HEK293 (cell line): ENCODE data around the gene PCNX3.

ENCODE experiments used
- GLI2 ChIP-seq: fragments of 450-650 bp; formaldehyde crosslinking; IDR thresholded peaks from 2 replicates; pipeline ENCODE4; 2017; ENCODE audit warnings: missing biosample characterization, missing genetic modification characterization, low read depth, borderline replicate concordance
- KLF16 ChIP-seq: fragments of 450-650 bp; formaldehyde crosslinking; IDR thresholded peaks from 2 replicates; pipeline ENCODE4 v1.5.1; 2017; ENCODE audit warnings: missing biosample characterization, missing genetic modification characterization
- MYNN ChIP-seq: fragments of 450-650 bp; formaldehyde crosslinking; IDR thresholded peaks from 2 replicates; pipeline ENCODE4 v1.5.1; 2016; ENCODE audit warnings: missing biosample characterization, missing genetic modification characterization, borderline replicate concordance
- PATZ1 ChIP-seq: fragments of 450-650 bp; formaldehyde crosslinking; IDR thresholded peaks from 2 replicates; pipeline ENCODE4 v1.5.1; 2016; ENCODE audit warnings: missing biosample characterization, missing genetic modification characterization
- PRDM1 ChIP-seq: fragments of 450-650 bp; formaldehyde crosslinking; IDR thresholded peaks from 2 replicates; pipeline ENCODE4; 2016; ENCODE audit warnings: missing biosample characterization, missing genetic modification characterization
- TCF7L2 ChIP-seq: IDR thresholded peaks from 2 replicates; pipeline ENCODE4 v1.6.1; 2011; ENCODE audit warnings: low read depth, mild to moderate bottlenecking, inconsistent platforms, low read length, moderate library complexity, borderline replicate concordance
- TRIM28 ChIP-seq: IDR thresholded peaks from 2 replicates; pipeline ENCODE4 v1.6.1; 2011; ENCODE audit warnings: low read length, control low read depth, borderline replicate concordance
- TSHZ1 ChIP-seq: fragments of 450-650 bp; formaldehyde crosslinking; IDR thresholded peaks from 2 replicates; pipeline ENCODE4 v1.5.1; 2016; ENCODE audit warnings: missing biosample characterization, missing genetic modification characterization, borderline replicate concordance
- WT1 ChIP-seq: fragments of 450-650 bp; formaldehyde crosslinking; IDR thresholded peaks from 2 replicates; pipeline ENCODE4 v1.5.1; 2016; ENCODE audit warnings: missing biosample characterization, missing genetic modification characterization
- ZBTB1 ChIP-seq: fragments of 450-650 bp; formaldehyde crosslinking; IDR thresholded peaks from 2 replicates; pipeline ENCODE4 v1.5.1; 2016; ENCODE audit warnings: missing biosample characterization, missing genetic modification characterization
- ZFHX2 ChIP-seq: fragments of 450-650 bp; formaldehyde crosslinking; conservative IDR thresholded peaks from 2 replicates; pipeline ENCODE4 v1.5.1; 2016; ENCODE audit warnings: missing biosample characterization, missing genetic modification characterization
- ZNF10 ChIP-seq: fragments of 450-650 bp; formaldehyde crosslinking; IDR thresholded peaks from 2 replicates; pipeline ENCODE4 v1.5.1; 2017; ENCODE audit warnings: missing biosample characterization, missing genetic modification characterization
- ZNF169 ChIP-seq: fragments of 450-650 bp; formaldehyde crosslinking; IDR thresholded peaks from 2 replicates; pipeline ENCODE4 v1.5.1; 2016; ENCODE audit warnings: missing biosample characterization, missing genetic modification characterization
- ZNF266 ChIP-seq: fragments of 450-650 bp; formaldehyde crosslinking; IDR thresholded peaks from 2 replicates; pipeline ENCODE4 v1.5.1; 2016; ENCODE audit warnings: missing biosample characterization, missing genetic modification characterization, low read depth
- ZNF335 ChIP-seq: fragments of 450-650 bp; formaldehyde crosslinking; conservative IDR thresholded peaks from 2 replicates; pipeline ENCODE4 v1.5.1; 2016; ENCODE audit warnings: missing biosample characterization, missing genetic modification characterization
- ZNF48 ChIP-seq: fragments of 450-650 bp; formaldehyde crosslinking; IDR thresholded peaks from 2 replicates; pipeline ENCODE4 v1.5.1; 2016; ENCODE audit warnings: missing biosample characterization, missing genetic modification characterization
- ZNF501 ChIP-seq: fragments of 450-650 bp; formaldehyde crosslinking; IDR thresholded peaks from 2 replicates; pipeline ENCODE4 v1.5.1; 2016; ENCODE audit warnings: missing biosample characterization, missing genetic modification characterization
- ZNF510 ChIP-seq: fragments of 450-650 bp; formaldehyde crosslinking; IDR thresholded peaks from 2 replicates; pipeline ENCODE4 v1.5.1; 2018; ENCODE audit warnings: mild to moderate bottlenecking, missing genetic modification characterization, missing biosample characterization; ENCODE audit not compliant: insufficient replicate concordance
- ZNF600 ChIP-seq: fragments of 450-650 bp; formaldehyde crosslinking; IDR thresholded peaks from 2 replicates; pipeline ENCODE4 v1.5.1; 2016; ENCODE audit warnings: missing biosample characterization, missing genetic modification characterization
- TF ChIP-seq, protein P1 (sequence below): fragments of 450-650 bp; formaldehyde crosslinking; IDR thresholded peaks from 2 replicates; pipeline ENCODE4 v1.5.1; 2016; ENCODE audit warnings: missing biosample characterization, missing genetic modification characterization
- TF ChIP-seq, protein P2 (sequence below): fragments of 450-650 bp; IDR thresholded peaks from 2 replicates; pipeline ENCODE4 v1.5.1; 2018; ENCODE audit warnings: missing biosample characterization, mild to moderate bottlenecking, missing genetic modification characterization
- TF ChIP-seq, protein P3 (sequence below): fragments of 450-650 bp; formaldehyde crosslinking; IDR thresholded peaks from 2 replicates; pipeline ENCODE4 v1.5.1; 2016; ENCODE audit warnings: missing biosample characterization, missing genetic modification characterization
- TF ChIP-seq, protein P4 (sequence below): fragments of 450-650 bp; formaldehyde crosslinking; IDR thresholded peaks from 2 replicates; pipeline ENCODE4 v1.5.1; 2016; ENCODE audit warnings: missing biosample characterization, missing genetic modification characterization
- TF ChIP-seq, protein P5 (sequence below): fragments of 450-650 bp; formaldehyde crosslinking; IDR thresholded peaks from 2 replicates; pipeline ENCODE4 v1.5.1; 2016; ENCODE audit warnings: missing biosample characterization, missing genetic modification characterization

PCNX3 gene

GRCh38 chr11:65652511-65653228 lies 37.1 kb downstream of the PCNX3 start (continued):
- TF ChIP-seq TSHZ1 (tag by site-specific recombination) (no peak), ZNF48 (no peak), ZNF510 (tag by site-specific recombination) (no peak), TCF7L2 (no peak), TRIM28 (no peak), PATZ1 (peak; percentile 91), PRDM1 (tag by site-specific recombination) (no peak), ZNF266 (no peak), GLI2 (no peak), ZFHX2 (tag by site-specific recombination) (peak; percentile 56), ZNF335 (tag by site-specific recombination) (peak; percentile 82), KLF16 (peak; percentile 42; the same call in 1 of the 2 replicates), ZNF600 (tag by site-specific recombination) (peak; percentile 80; the same call in 1 of the 2 replicates), ZBTB1 (no peak), ZNF501 (tag by site-specific recombination) (0 out of 2 replicates have a peak, but pooled peaks have one; percentile 61), ZNF10 (tag by site-specific recombination) (no peak), ZNF169 (no peak), MYNN (no peak), WT1 (tag by site-specific recombination) (0 out of 2 replicates have a peak, but pooled peaks have one; percentile 19)
- TF ChIP-seq, protein P1, sequence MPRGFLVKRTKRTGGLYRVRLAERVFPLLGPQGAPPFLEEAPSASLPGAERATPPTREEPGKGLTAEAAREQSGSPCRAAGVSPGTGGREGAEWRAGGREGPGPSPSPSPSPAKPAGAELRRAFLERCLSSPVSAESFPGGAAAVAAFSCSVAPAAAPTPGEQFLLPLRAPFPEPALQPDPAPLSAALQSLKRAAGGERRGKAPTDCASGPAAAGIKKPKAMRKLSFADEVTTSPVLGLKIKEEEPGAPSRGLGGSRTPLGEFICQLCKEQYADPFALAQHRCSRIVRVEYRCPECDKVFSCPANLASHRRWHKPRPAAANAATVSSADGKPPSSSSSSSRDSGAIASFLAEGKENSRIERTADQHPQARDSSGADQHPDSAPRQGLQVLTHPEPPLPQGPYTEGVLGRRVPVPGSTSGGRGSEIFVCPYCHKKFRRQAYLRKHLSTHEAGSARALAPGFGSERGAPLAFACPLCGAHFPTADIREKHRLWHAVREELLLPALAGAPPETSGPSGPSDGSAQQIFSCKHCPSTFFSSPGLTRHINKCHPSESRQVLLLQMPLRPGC (tag by site-specific recombination): no peak
- TF ChIP-seq, protein P2, sequence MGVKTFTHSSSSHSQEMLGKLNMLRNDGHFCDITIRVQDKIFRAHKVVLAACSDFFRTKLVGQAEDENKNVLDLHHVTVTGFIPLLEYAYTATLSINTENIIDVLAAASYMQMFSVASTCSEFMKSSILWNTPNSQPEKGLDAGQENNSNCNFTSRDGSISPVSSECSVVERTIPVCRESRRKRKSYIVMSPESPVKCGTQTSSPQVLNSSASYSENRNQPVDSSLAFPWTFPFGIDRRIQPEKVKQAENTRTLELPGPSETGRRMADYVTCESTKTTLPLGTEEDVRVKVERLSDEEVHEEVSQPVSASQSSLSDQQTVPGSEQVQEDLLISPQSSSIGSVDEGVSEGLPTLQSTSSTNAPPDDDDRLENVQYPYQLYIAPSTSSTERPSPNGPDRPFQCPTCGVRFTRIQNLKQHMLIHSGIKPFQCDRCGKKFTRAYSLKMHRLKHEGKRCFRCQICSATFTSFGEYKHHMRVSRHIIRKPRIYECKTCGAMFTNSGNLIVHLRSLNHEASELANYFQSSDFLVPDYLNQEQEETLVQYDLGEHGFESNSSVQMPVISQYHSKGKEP (tag by site-specific recombination): no peak
- TF ChIP-seq, protein P3, sequence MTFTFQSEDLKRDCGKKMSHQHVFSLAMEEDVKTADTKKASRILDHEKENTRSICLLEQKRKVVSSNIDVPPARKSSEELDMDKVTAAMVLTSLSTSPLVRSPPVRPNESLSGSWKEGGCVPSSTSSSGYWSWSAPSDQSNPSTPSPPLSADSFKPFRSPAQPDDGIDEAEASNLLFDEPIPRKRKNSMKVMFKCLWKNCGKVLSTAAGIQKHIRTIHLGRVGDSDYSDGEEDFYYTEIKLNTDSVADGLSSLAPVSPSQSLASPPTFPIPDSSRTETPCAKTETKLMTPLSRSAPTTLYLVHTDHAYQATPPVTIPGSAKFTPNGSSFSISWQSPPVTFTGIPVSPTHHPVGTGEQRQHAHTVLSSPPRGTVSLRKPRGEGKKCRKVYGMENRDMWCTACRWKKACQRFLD: no peak
- TF ChIP-seq, protein P4, sequence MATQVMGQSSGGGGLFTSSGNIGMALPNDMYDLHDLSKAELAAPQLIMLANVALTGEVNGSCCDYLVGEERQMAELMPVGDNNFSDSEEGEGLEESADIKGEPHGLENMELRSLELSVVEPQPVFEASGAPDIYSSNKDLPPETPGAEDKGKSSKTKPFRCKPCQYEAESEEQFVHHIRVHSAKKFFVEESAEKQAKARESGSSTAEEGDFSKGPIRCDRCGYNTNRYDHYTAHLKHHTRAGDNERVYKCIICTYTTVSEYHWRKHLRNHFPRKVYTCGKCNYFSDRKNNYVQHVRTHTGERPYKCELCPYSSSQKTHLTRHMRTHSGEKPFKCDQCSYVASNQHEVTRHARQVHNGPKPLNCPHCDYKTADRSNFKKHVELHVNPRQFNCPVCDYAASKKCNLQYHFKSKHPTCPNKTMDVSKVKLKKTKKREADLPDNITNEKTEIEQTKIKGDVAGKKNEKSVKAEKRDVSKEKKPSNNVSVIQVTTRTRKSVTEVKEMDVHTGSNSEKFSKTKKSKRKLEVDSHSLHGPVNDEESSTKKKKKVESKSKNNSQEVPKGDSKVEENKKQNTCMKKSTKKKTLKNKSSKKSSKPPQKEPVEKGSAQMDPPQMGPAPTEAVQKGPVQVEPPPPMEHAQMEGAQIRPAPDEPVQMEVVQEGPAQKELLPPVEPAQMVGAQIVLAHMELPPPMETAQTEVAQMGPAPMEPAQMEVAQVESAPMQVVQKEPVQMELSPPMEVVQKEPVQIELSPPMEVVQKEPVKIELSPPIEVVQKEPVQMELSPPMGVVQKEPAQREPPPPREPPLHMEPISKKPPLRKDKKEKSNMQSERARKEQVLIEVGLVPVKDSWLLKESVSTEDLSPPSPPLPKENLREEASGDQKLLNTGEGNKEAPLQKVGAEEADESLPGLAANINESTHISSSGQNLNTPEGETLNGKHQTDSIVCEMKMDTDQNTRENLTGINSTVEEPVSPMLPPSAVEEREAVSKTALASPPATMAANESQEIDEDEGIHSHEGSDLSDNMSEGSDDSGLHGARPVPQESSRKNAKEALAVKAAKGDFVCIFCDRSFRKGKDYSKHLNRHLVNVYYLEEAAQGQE (tag by site-specific recombination): no peak
- TF ChIP-seq, protein P5, sequence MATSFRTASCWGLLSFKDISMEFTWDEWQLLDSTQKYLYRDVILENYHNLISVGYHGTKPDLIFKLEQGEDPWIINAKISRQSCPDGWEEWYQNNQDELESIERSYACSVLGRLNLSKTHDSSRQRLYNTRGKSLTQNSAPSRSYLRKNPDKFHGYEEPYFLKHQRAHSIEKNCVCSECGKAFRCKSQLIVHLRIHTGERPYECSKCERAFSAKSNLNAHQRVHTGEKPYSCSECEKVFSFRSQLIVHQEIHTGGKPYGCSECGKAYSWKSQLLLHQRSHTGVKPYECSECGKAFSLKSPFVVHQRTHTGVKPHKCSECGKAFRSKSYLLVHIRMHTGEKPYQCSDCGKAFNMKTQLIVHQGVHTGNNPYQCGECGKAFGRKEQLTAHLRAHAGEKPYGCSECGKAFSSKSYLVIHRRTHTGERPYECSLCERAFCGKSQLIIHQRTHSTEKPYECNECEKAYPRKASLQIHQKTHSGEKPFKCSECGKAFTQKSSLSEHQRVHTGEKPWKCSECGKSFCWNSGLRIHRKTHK (tag by site-specific recombination): no peak
